Retina (tissue), 1 donor: ENCODE data around the gene CLCN1.

Source experiments
- DNase-seq: peaks from one replicate; pipeline ENCODE4 v3.0.0-alpha.2; 2016

The CLCN1 gene

GRCh38 chr7:143369678-143370651 lies 54.1 kb downstream of the CLCN1 start:
- DNase-seq: no peak

GRCh38 chr7:143372070-143372469 lies 56.2 kb downstream of the CLCN1 start:
- DNase-seq: no peak

GRCh38 chr7:143373255-143373794 lies 57.4 kb downstream of the CLCN1 start:
- no peak for DNase-seq

- no peak for DNase-seq
Observed at GRCh38 chr7:143374561-143374960, 58.6 kb downstream of the CLCN1 start.

GRCh38 chr7:143375298-143376034 lies 59.6 kb downstream of the CLCN1 start:
- no peak for DNase-seq

GRCh38 chr7:143376396-143376795 lies 60.5 kb downstream of the CLCN1 start:
- DNase-seq: no peak

GRCh38 chr7:143379611-143380259 lies 63.8 kb downstream of the CLCN1 start:
- DNase-seq: no peak

- DNase-seq: peak; percentile 96
Observed at GRCh38 chr7:143380260-143380645, 64.3 kb downstream of the CLCN1 start.

- DNase-seq: no peak
Observed at GRCh38 chr7:143380646-143381426, 64.9 kb downstream of the CLCN1 start, which contains the start of gene ZYX. ZYX (plus strand) TSS chr7:143381345; CDS start chr7:143381572, 227 bp downstream.

GRCh38 chr7:143381427-143382125 lies 65.7 kb downstream of the CLCN1 start:
- DNase-seq: peak; percentile 56

GRCh38 chr7:143382126-143382790 lies 66.3 kb downstream of the CLCN1 start:
- no peak for DNase-seq

GRCh38 chr7:143382791-143383641 lies 67.1 kb downstream of the CLCN1 start:
- no peak for DNase-seq

GRCh38 chr7:143383642-143383957 lies 67.7 kb downstream of the CLCN1 start:
- DNase-seq: no peak

GRCh38 chr7:143384148-143384547 lies 68.2 kb downstream of the CLCN1 start:
- DNase-seq: no peak

GRCh38 chr7:143384661-143385631 lies 69.0 kb downstream of the CLCN1 start:
- no peak for DNase-seq

GRCh38 chr7:143385891-143386781 lies 70.2 kb downstream of the CLCN1 start:
- DNase-seq: no peak

- DNase-seq: no peak
Observed at GRCh38 chr7:143387156-143387975, 71.5 kb downstream of the CLCN1 start.
